HT-29 (cell line): ENCODE data around the gene SFTPB. TPM values are rescaled to one million over a fixed set of nuclear protein-coding genes. Genes with fewer than 3 reads are reported as not detected.
"Not testable (repeated sequence)": the region's sequence is repeated elsewhere in the genome, so short reads cannot be mapped to it uniquely, and the experiment has no call there.

Experiments used
- DNase-seq: peaks from one replicate; pipeline ENCODE4 v3.0.0-alpha.2; 2015; ENCODE audit warnings: low spot score
- total RNA-seq: library from RNA; depleted of rRNA; stranded (reverse); fragments of >200 nt; shearing (Covaris generic); gene quantifications from 2 replicates; pipeline ENCODE4 v1.2.3, GENCODE V29; 2014

The SFTPB gene
- total RNA-seq, 1 experiment from 2014 or later: not detected

DNA sequence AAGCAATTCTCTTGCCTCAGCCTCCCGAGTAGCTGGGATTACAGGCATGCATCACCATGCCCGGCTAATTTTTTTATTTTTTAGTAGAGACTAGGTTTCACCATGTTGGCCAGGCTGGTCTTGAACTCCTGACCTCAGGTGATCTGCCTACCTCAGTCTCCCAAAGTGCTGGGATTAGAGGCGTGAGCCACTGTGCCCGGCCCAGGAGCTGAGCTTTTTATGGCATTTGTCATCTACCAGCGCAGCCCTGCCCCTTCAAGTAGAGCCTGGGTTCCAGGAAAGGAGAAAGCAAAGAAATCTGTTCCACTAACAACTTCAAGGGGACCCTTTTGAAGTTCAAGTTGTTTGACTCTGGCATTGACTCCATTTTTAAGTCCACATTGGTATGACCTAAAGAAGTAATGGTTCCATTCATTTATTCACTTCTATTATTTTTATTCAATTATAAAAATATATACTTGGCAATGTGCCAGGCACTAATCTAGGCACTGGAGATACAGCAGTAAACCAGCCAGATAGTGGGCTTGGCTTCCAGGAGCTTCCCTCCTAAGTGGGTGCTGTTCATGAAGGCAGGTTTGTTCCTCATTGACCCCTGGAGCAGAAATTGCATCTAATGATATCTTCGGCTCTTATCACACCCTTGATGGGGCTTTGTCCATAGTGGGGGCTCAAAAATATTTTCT lies 8.0 kb upstream of the SFTPB start:
- DNase-seq: no peak

DNA sequence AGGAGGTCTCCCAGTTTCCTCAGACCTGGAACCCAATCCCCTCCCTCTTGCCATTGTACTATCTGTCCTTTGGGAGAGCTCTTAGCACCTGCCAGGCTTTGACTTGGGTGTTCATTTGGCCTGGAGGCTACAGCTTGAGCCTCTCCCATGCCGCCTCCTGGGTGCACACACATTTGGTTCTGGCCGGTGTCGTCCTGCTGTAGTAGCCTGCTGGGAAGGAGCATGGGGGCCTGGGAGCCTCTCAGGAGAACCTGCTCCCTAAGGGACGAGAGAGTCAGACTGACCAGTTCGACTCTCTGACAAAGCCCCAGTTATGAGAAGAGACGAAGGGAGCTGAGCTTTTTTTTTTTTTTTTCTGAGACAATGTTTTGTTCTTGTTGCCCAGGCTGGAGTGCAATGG lies 7.4 kb upstream of the SFTPB start:
- DNase-seq: no peak

- no peak for DNase-seq
Measured at GRCh38 chr2:85674417-85674816, 6.4 kb upstream of the SFTPB start.

DNA sequence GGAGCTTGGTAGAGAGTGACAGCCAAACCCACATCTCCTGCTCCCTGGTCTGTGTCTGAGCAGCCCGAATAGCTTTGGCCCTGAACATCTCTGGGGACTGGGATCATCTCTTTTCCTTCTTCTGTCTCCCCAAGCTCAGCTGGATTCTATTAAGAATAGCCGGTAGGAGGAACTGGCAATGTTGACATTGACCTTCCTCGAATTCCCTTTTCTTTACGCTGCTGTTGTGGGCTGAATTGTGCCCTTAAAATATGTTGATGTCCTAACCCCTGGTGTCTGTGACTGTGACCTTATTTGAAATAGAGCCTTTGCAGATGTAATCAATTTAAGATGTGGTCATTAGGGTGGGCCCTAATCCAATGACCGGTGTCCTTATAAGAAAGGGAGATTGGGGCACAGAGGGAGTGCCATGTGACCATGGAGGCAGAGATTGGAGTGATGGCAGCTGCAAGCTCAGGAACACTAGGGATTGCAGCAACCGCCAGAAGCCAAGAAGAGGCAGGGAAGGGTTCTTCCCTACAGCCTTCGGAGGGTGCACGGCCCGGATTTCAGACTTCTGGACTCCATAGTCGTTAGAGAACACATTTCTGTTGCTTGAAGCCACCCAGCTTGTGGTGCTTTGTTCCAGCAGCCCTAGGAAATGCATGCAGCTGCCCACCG lies 5.8 kb upstream of the SFTPB start:
- no peak for DNase-seq

DNA sequence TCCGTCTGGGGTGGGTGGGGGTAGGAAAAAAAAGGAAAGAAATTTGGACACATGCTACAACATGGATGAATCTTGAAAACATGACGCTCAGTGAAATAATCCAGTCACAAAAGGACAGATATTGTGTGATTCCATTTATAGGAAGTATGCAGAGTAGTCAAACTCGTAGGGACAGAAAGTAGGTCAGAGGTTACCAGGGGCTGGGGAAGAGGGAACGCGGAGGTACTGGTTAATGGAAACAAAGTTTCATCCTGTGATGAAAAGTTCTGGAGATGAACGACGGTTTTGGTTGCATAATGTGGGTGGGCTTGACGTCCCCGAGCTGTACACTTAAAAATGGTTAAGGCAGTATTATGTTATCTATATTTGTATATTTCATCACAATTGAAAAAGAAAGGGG lies 4.5 kb upstream of the SFTPB start:
- DNase-seq: no peak

DNA sequence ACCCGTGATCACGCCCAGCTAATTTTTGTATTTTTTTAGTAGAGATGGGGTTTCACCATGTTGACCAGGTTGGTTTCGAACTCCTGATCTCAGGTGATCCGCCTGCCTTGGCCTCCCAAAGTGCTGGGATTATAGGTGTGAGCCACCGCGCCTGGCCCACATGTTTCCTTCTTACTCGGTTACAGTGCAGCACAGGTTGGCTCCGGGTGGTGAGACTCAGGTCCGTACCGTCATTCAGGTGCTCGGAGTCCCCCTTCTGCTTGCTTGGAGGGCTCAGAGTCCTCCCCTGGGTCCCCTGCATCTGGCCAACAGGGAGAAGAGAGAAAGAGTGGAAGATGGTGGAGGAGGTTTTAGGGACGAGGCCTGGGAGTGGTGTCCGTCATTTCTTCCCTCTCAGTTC lies 2.4 kb upstream of the SFTPB start:
- DNase-seq: not testable (repeated sequence)

GRCh38 chr2:85669549-85669948 lies 1.6 kb upstream of the SFTPB start:
- no peak for DNase-seq

- no peak for DNase-seq
Measured at GRCh38 chr2:85668857-85669142, 801 bp upstream of the SFTPB start.

GRCh38 chr2:85667561-85668008 lies 414 bp downstream of the SFTPB start:
- DNase-seq: no peak

DNA sequence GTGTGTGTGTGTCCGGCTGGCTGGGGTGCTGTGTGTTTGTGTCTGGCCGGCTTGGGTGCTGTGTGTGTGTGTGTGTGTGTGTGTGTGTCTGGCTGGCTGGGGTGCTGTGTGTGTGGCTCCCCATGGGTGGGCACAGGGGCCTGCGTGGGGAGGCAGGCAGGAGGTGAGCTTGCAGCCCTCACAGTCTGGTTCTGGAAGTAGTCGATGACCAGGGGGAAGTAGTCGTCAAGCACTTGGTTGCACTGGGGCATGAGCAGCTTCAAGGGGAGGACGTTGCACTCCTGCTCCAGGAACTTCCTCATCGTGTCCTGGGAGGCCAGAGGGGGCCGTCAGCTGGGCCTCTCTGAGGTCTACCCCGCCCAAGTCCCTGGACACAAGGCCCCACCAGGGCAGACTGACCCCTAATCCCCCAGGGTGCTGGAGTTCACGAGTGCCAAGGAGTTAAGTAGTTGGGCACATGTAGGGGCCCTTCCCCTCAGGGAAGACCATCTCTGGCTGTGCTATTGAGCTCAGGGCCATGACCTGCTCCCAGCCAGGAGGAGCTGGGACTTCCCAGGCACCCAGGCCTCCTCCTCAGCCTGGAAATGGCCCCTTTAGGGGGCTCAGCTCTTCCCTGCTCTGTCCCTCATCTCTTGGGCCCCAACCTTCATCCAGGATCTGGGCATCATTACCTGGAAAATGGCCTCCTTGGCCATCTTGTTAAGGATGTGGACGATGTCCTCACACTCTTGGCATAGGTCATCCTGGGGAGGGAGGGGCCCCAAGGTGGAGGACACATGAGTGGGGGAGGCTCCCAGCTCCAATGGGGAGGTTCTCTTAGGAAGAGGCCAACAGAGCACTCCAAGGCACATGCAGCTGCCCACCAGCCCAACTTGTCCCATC lies 1.3 kb downstream of the SFTPB start:
- no peak for DNase-seq

DNA sequence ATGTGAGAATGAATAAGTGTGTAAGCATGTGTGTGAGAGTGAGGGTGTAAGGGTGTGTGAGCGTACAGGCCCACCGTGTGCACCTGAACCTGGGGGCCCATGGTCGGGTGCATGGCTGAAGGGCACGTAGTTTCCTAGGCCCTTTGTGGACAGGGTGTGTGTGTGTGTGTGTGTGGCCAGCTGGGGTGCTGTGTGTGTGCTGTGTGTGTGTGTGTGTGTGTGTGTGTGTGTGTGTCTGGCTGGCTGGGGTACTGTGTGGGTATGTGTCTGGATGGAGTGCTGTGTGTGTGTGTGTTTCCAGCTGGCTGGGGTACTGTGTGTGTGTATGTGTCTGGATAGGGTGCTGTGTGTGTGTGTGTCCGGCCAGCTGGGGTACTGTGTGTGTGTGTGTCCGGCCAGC lies 2.0 kb downstream of the SFTPB start:
- no peak for DNase-seq

- DNase-seq: no peak
Measured at GRCh38 chr2:85665264-85665937, 2.6 kb downstream of the SFTPB start.

GRCh38 chr2:85663594-85664565 lies 4.1 kb downstream of the SFTPB start:
- DNase-seq: no peak

- peak; percentile 3 for DNase-seq
Measured at GRCh38 chr2:85662899-85663593, 5.0 kb downstream of the SFTPB start.

GRCh38 chr2:85661139-85661858 lies 6.7 kb downstream of the SFTPB start:
- no peak for DNase-seq

DNA sequence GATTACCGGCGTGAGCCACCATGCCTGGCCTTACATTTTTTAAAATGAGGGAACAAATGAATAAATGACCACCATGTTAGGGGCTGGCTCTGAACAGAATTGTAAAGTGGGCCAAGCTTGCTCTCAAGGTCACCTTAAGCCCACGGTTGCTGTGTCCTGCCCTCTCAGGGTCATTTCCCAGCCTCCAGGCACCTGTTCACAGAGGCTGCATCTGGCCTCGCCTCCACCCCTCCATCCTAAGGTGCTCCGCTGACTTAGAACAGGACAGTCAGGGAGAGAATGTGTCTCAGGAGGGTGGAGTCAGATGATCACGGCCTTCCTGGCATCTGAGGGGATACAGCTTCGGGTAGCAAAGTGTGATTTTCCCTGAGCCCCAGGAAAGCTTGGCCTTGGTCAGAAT lies 7.3 kb downstream of the SFTPB start:
- no peak for DNase-seq

GRCh38 chr2:85660301-85660700 lies 7.7 kb downstream of the SFTPB start:
- DNase-seq: not testable (repeated sequence)

GRCh38 chr2:85659324-85659981 lies 8.5 kb downstream of the SFTPB start:
- DNase-seq: no peak

DNA sequence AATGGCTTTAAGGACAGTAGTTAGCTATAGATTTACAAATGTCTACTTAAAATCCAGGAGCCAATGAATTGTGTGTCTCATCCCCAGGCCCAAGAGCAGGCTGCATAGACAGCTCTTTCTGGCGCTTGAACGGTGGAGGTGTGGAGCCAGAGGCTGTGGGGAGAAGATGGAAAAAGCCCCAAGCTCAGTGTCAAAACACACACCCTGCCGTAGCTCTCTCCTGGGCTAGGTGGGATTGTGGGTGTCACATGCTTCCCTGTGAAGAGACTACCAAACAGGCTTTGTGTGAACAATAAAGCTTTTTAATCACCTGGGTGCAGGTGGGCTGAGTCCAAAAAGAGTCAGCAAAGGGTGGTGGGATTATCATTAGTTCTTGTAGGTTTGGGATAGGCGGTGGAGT lies 10.6 kb downstream of the SFTPB start:
- DNase-seq: not testable (repeated sequence)
